Astrocyte of the spinal cord (primary cell): ENCODE measurements around the gene SIPA1L3.

ENCODE experiments used
- DNase-seq: peaks from one replicate; pipeline ENCODE4 v3.0.0; 2011; ENCODE audit warnings: low read depth, low spot score
- H3K4me3 ChIP-seq: 2 replicates; pipeline ENCODE4 v1.5.1; 2011; ENCODE audit warnings: low read depth, mild to moderate bottlenecking, low read length, moderate library complexity
- in situ Hi-C: cut with HindIII; loops from 2 replicates; pipeline ENCODE4 v1.10.0; 2017; ENCODE audit warnings: low sequenced_read_pairs
- TF ChIP-seq, protein P1 (sequence below): IDR thresholded peaks from 2 replicates; pipeline ENCODE4 v1.5.1; 2012; ENCODE audit warnings: low read depth, mild to moderate bottlenecking, low read length, inconsistent platforms

Gene SIPA1L3

DNA sequence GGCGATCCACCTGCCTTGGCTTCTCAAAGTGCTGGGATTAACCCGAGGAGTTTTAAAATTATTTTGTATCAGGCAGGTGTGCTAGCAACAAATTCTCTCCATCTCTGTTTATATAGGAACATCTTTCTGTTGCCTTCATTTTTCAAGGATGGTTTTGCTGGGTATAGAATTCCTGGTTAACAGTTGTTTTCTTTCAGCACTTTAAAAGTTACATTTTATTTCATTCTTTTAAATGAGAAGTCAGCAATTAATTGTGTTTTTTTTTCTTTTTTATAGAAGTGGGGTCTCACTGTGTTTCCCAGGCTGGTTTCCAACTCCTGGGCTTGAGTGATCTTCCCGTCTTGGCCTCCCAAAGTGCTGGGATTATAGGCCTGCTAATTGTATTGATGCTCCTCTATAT is 273.1 kb downstream of the SIPA1L3 start:
- TF ChIP-seq, protein P1, sequence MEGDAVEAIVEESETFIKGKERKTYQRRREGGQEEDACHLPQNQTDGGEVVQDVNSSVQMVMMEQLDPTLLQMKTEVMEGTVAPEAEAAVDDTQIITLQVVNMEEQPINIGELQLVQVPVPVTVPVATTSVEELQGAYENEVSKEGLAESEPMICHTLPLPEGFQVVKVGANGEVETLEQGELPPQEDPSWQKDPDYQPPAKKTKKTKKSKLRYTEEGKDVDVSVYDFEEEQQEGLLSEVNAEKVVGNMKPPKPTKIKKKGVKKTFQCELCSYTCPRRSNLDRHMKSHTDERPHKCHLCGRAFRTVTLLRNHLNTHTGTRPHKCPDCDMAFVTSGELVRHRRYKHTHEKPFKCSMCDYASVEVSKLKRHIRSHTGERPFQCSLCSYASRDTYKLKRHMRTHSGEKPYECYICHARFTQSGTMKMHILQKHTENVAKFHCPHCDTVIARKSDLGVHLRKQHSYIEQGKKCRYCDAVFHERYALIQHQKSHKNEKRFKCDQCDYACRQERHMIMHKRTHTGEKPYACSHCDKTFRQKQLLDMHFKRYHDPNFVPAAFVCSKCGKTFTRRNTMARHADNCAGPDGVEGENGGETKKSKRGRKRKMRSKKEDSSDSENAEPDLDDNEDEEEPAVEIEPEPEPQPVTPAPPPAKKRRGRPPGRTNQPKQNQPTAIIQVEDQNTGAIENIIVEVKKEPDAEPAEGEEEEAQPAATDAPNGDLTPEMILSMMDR, result no peak
- in situ Hi-C loops, result no loop called here
- DNase-seq, result no peak

GRCh38 chr19:38182536-38183210 is 275.7 kb downstream of the SIPA1L3 start:
- DNase-seq, result no peak
- TF ChIP-seq, protein P1, result no peak
- in situ Hi-C loops, result no loop called here
- H3K4me3 ChIP-seq, result no peak overlapping the region

More for the DNA sequence above, 273.1 kb downstream of the SIPA1L3 start:
- H3K4me3 ChIP-seq, result no peak overlapping the region

- H3K4me3 ChIP-seq, result no peak overlapping the region
- TF ChIP-seq, protein P1, result no peak
- no peak for DNase-seq
- in situ Hi-C loops, result no loop called here
Observed at GRCh38 chr19:38183251-38183897, 276.4 kb downstream of the SIPA1L3 start.

DNA sequence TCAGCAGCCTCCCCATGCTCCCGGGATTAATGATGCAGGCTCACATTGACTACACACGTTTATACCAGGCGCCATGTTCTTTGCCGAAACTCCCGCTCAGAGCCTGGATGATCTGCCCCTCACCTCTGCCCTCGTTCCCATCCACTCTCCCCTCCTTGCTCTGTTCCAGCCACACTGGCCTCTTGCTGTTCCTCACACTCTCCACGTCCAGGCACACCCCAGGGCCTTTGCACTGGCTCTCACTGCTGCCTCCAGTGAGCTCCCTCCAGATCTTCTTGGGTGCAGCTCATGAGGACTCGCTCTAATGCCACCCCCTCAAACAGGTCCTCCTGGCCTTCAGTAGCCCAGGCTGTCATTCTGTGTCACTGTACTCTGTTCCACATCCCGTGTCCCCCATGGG is 277.8 kb downstream of the SIPA1L3 start:
- TF ChIP-seq, protein P1, result no peak
- no peak overlapping the region for H3K4me3 ChIP-seq
- DNase-seq, result no peak
- in situ Hi-C loops, result no loop called here

GRCh38 chr19:38185562-38185961 is 278.6 kb downstream of the SIPA1L3 start:
- H3K4me3 ChIP-seq, result no peak overlapping the region
- in situ Hi-C loops, result no loop called here
- TF ChIP-seq, protein P1, result no peak
- DNase-seq, result no peak

GRCh38 chr19:38190061-38190460 is 283.1 kb downstream of the SIPA1L3 start:
- TF ChIP-seq, protein P1, result no peak
- in situ Hi-C loops, result no loop called here
- H3K4me3 ChIP-seq, result no peak overlapping the region
- no peak for DNase-seq
